Spleen (tissue), 11 donors: ENCODE results near the gene SREBF2. TPM values are rescaled to one million over a fixed set of nuclear protein-coding genes. Genes with fewer than 3 reads are reported as not detected.

Experiments
- DNase-seq: peaks from one replicate; pipeline ENCODE4 v3.0.0-alpha.2; 2020
- H3K27ac ChIP-seq, 8 donors: fragments of 200-600 bp; sonication (generic) in 7 of 8; 1 replicate in 4 of 8; 2 replicates in 4 of 8; pipeline versions ENCODE4 v1.5.0 to v1.8.0; 2016 to 2021; ENCODE audit warnings: inconsistent platforms in 4 of 8, mild to moderate bottlenecking in 4 of 8, moderate library complexity in 1 of 8
- H3K27me3 ChIP-seq, 7 donors: fragments of 200-600 bp; sonication (generic) in 6 of 7; replicated peaks in 1 of 7; 1 replicate in 4 of 7; 2 replicates in 3 of 7; pipeline versions ENCODE4 v1.5.0 to v1.8.0; 2016 to 2021; ENCODE audit warnings: inconsistent platforms in 3 of 7, mild to moderate bottlenecking in 1 of 7
- H3K36me3 ChIP-seq, 6 donors: fragments of 200-600 bp; sonication (generic) in 5 of 6; 1 replicate in 4 of 6; 2 replicates in 2 of 6; pipeline versions ENCODE4 v1.5.0 to v1.8.0; 2016 to 2021; ENCODE audit warnings: inconsistent platforms in 2 of 6
- H3K4me1 ChIP-seq, 6 donors: fragments of 200-600 bp; sonication (generic) in 5 of 6; 1 replicate in 3 of 6; 2 replicates in 3 of 6; pipeline versions ENCODE4 v1.5.0 to v1.8.0; 2016 to 2021; ENCODE audit warnings: inconsistent platforms in 3 of 6
- H3K4me3 ChIP-seq, 8 donors: fragments of 200-600 bp; sonication (generic) in 7 of 8; 1 replicate in 4 of 8; 2 replicates in 4 of 8; pipeline versions ENCODE4 v1.5.0 to v1.8.0; 2016 to 2021; ENCODE audit warnings: inconsistent platforms in 4 of 8, mild to moderate bottlenecking in 4 of 8, moderate library complexity in 2 of 8
- H3K9me3 ChIP-seq, 8 donors: fragments of 200-600 bp; sonication (generic) in 7 of 8; 1 replicate in 4 of 8; 2 replicates in 4 of 8; pipeline versions ENCODE4 v1.5.0 to v1.8.0; 2016 to 2021; ENCODE audit warnings: inconsistent platforms in 4 of 8
- CTCF ChIP-seq, 11 experiments: fragments of 200-600 bp in 7 of 11; fragments of 450-650 bp in 4 of 11; sonication (generic) in 4 of 11; IDR thresholded peaks in 8 of 11; conservative IDR thresholded peaks in 3 of 11; 1 replicate in 7 of 11; 2 replicates in 4 of 11; pipeline versions ENCODE4 v1.4.0 to v1.8.0; 2016 to 2021; ENCODE audit warnings: antibody characterized with exemption in 11 of 11, inconsistent platforms in 4 of 11, mild to moderate bottlenecking in 1 of 11
- POLR2A ChIP-seq, 3 donors: fragments of 450-650 bp; IDR thresholded peaks; one replicate each; pipeline ENCODE4 v1.5.1; 2017; ENCODE audit warnings: antibody characterized with exemption in 3 of 3, mild to moderate bottlenecking in 1 of 3
- POLR2AphosphoS5 ChIP-seq, 3 donors: sonication (generic); formaldehyde crosslinking; IDR thresholded peaks; one replicate each; pipeline ENCODE4 v1.5.1; 2017; ENCODE audit warnings: antibody characterized with exemption in 3 of 3
- WGBS, 5 donors: extraction: QIAGEN DNeasy Blood & Tissue Kit in 3 of 5; methylation state at CpG; one replicate each; pipeline versions ENCODE4 v1.1.5 to v1.1.7; 2013 to 2018; 5-methylcytosine and 5-hydroxymethylcytosine counted together
- intact Hi-C: fragments of 100-400 bp; cut with DNase I; formaldehyde crosslinking; loops from one replicate; pipeline ENCODE4 v1.15.0; 2023; ENCODE audit warnings: low total_unique reads
- microRNA-seq, 3 donors: library from miRNA; unstranded; fragments of <30 nt; microRNA quantifications; one replicate each; pipeline versions ENCODE4 to v1.1.0, GENCODE V29; 2019 to 2020
- polyA plus RNA-seq, 3 donors: library from polyadenylated mRNA; stranded (reverse); fragments of 200-250 nt; gene quantifications; one replicate each; pipeline ENCODE4 v1.2.1, GENCODE V29; 2013
- small RNA-seq, 4 donors: library from RNA; depleted of rRNA; stranded (forward); fragments of <200 nt; gene quantifications; one replicate each; pipeline ENCODE3, GENCODE V24; 2016
- total RNA-seq, 7 donors: library from RNA; depleted of rRNA in 3 of 7; stranded (reverse); fragments of >200 nt in 3 of 7; fragmentation: NEBNext Ultra II Directional in 4 of 7; extraction: Animal tissue kit (Norgen Biotek cat#: 25700) in 4 of 7; gene quantifications; one replicate each; pipeline versions ENCODE4 v1.1.0 to v1.2.1, GENCODE V29; 2016 to 2021
- donor health status: healthy with polysubstance abuse.
- donor health status: DM: no; HTN: no; CAD: no; lungs with moderate emphysema.
- donor health status: DM: no; HTN: no; CAD: no.
- donor health status: Bipolar disorder and iron deficiency.
- donor health status: healthy.
- donor health status: DM: no; HTN: no; CAD: no.
- donor health status: DM: yes; HTN: yes; CAD: no.

The SREBF2 gene
- total and polyA plus RNA-seq, 10 donors, result 19.4 to 104 (median 63.3) TPM

GRCh38 chr22:41952713-41953112 is 119.8 kb downstream of the SREBF2 start:
- TF ChIP-seq POLR2A (IDR thresholded peaks at IDR 0.05), result no peak
- no peak for TF ChIP-seq POLR2AphosphoS5 (IDR thresholded peaks at IDR 0.05)
- TF ChIP-seq CTCF (IDR thresholded peaks at IDR 0.05 in 8 of 11, conservative IDR thresholded peaks at IDR 0.05 in 3 of 11), result no peak
- Histone ChIP-seq H3K4me3 (no peak overlapping the region), H3K4me1 (peaks cover 3 to 31% (median 8%) of the 10 kb centered on the region in 6 donors), H3K27me3 (peaks cover 0 to 3% (median 0%) of the 10 kb centered on the region in 7 donors), H3K9me3 (no peaks in the 10 kb centered on the region), H3K27ac (no peak overlapping the region), H3K36me3 (no peaks in the 10 kb centered on the region)
- no peak for DNase-seq
- intact Hi-C loops, result no loop called here
- 89 to 100% (median 93%) methylated on average over 2 of the region's 2 CpGs for WGBS, 5 donors

Small RNA genes within 50 kb of the gene (microRNA-seq; reads per million reads assigned to microRNA genes)
- gene MIR33A, result 15.5 to 29.4 (median 19.9) reads per million in 3 donors

Small RNA genes within 50 kb of the gene (small RNA-seq; reads per million reads assigned to genes)
- 0 to 1.5 (median 1.2) reads per million in 4 donors for gene MIR33A

Other genes with a start within 250 kb of the SREBF2 start
- 10 to 100 TPM; 15.1 to 25.0 (median 15.9) TPM for gene PMM1, start 243.3 kb upstream of the SREBF2 start, total RNA-seq
- gene PMM1, start 243.3 kb upstream of the SREBF2 start, polyA plus RNA-seq, result 10 to 100 TPM; 18.9 to 20.2 (median 20.2) TPM
- 10 to 100 TPM; 17.5 to 29.8 (median 24.5) TPM for gene DESI1, start 212.1 kb upstream of the SREBF2 start, total RNA-seq
- 10 to 100 TPM in 1 of 3 donors, 1 to 10 TPM in 2; 8.1 to 13.5 (median 9.8) TPM for gene DESI1, start 212.1 kb upstream of the SREBF2 start, polyA plus RNA-seq
- 100 to 1,000 TPM; 122 to 183 (median 156) TPM for gene XRCC6, start 211.8 kb upstream of the SREBF2 start, total RNA-seq
- gene XRCC6, start 211.8 kb upstream of the SREBF2 start, polyA plus RNA-seq, result 100 to 1,000 TPM in 2 of 3 donors, 10 to 100 TPM in 1; 93.6 to 129 (median 128) TPM
- gene SNU13, start 144.2 kb upstream of the SREBF2 start, total RNA-seq, result 100 to 1,000 TPM in 5 of 7 donors, 10 to 100 TPM in 2; 89.0 to 116 (median 106) TPM
- 100 to 1,000 TPM; 118 to 165 (median 161) TPM for gene SNU13, start 144.2 kb upstream of the SREBF2 start, polyA plus RNA-seq
- gene MEI1, start 133.6 kb upstream of the SREBF2 start, total RNA-seq, result 10 to 100 TPM; 17.7 to 56.5 (median 26.9) TPM
- gene MEI1, start 133.6 kb upstream of the SREBF2 start, polyA plus RNA-seq, result 10 to 100 TPM; 19.9 to 22.6 (median 21.5) TPM
- 10 to 100 TPM in 3 of 7 donors, 1 to 10 TPM in 4; 8.9 to 11.8 (median 10.0) TPM for gene CCDC134, start 32.4 kb upstream of the SREBF2 start, total RNA-seq
- gene CCDC134, start 32.4 kb upstream of the SREBF2 start, polyA plus RNA-seq, result 1 to 10 TPM in 2 of 3 donors, under 1 TPM in 1; 0.54 to 2.4 (median 1.2) TPM
- gene SHISA8, start 82.0 kb downstream of the SREBF2 start, total RNA-seq, result 1 to 10 TPM in 6 of 7 donors, under 1 TPM in 1; 0.51 to 5.9 (median 3.6) TPM
- 1 to 10 TPM; 1.2 to 2.0 (median 1.4) TPM for gene SHISA8, start 82.0 kb downstream of the SREBF2 start, polyA plus RNA-seq
- 100 to 1,000 TPM in 1 of 7 donors, 10 to 100 TPM in 6; 65.3 to 144 (median 84.2) TPM for gene TNFRSF13C, start 93.7 kb downstream of the SREBF2 start, total RNA-seq
- 10 to 100 TPM; 57.8 to 95.5 (median 65.9) TPM for gene TNFRSF13C, start 93.7 kb downstream of the SREBF2 start, polyA plus RNA-seq
- gene CENPM, start 114.0 kb downstream of the SREBF2 start, total RNA-seq, result 10 to 100 TPM in 4 of 7 donors, 1 to 10 TPM in 3; 3.3 to 20.9 (median 10.1) TPM
- 10 to 100 TPM; 14.4 to 63.1 (median 24.7) TPM for gene CENPM, start 114.0 kb downstream of the SREBF2 start, polyA plus RNA-seq
- gene SEPTIN3, start 136.3 kb downstream of the SREBF2 start, total RNA-seq, result 1 to 10 TPM in 1 of 7 donors, under 1 TPM in 6; 0.17 to 1.0 (median 0.26) TPM
- gene SEPTIN3, start 136.3 kb downstream of the SREBF2 start, polyA plus RNA-seq, result under 1 TPM; 0.07 to 0.16 (median 0.09) TPM
- gene WBP2NL, start 165.7 kb downstream of the SREBF2 start, total RNA-seq, result 1 to 10 TPM; 1.6 to 5.0 (median 2.5) TPM
- gene WBP2NL, start 165.7 kb downstream of the SREBF2 start, polyA plus RNA-seq, result 1 to 10 TPM; 1.2 to 1.5 (median 1.3) TPM
- 10 to 100 TPM; 20.2 to 60.2 (median 34.1) TPM for gene NAGA, start 237.7 kb downstream of the SREBF2 start, total RNA-seq
- 1 to 10 TPM; 7.0 to 7.4 (median 7.1) TPM for gene NAGA, start 237.7 kb downstream of the SREBF2 start, polyA plus RNA-seq
- 10 to 100 TPM in 3 of 7 donors, 1 to 10 TPM in 4; 6.8 to 11.5 (median 9.6) TPM for gene PHETA2, start 241.1 kb downstream of the SREBF2 start, total RNA-seq
- gene PHETA2, start 241.1 kb downstream of the SREBF2 start, polyA plus RNA-seq, result 1 to 10 TPM; 3.1 to 5.5 (median 4.3) TPM
- 10 to 100 TPM; 13.6 to 91.4 (median 69.6) TPM for gene SMDT1, start 246.6 kb downstream of the SREBF2 start, total RNA-seq
- 100 to 1,000 TPM in 1 of 3 donors, 10 to 100 TPM in 2; 79.9 to 171 (median 90.7) TPM for gene SMDT1, start 246.6 kb downstream of the SREBF2 start, polyA plus RNA-seq